Neural progenitor cell (in vitro differentiated cells): ENCODE data around the gene TMEM9B.

Source experiments
- EZH2 ChIP-seq: fragments of 200-600 bp; sonication (generic); IDR thresholded peaks from 2 replicates; pipeline ENCODE4 v1.6.1; 2017; ENCODE audit warnings: antibody characterized with exemption, mild to moderate bottlenecking, moderate library complexity
- EZH2phosphoT487 ChIP-seq: fragments of 200-600 bp; sonication (generic); IDR thresholded peaks from 2 replicates; pipeline ENCODE4 v1.6.1; 2017; ENCODE audit warnings: antibody characterized with exemption
- TF ChIP-seq, protein P1 (sequence below): fragments of 200-600 bp; sonication (generic); IDR thresholded peaks from 2 replicates; pipeline ENCODE4 v1.5.1; 2017; ENCODE audit warnings: antibody characterized with exemption, mild to moderate bottlenecking

DNA sequence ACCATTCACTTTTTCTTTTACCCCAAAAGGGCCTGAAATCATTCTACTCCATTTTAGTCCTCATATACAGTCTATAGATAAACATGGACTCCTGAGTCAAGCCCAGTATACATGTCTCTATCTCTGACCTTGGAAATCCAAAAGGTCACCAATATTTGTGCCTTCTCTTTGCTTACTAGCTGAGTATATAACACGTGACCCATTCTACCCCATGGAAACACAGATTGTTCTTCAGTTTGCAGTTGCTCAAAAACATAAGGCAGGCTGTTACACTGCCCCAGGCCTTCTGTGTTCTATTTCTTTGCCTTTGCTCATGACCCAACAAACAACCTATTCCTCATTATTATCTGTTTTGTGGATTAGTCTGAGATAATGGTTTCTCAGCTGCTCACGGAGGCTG lies 33.8 kb upstream of the TMEM9B start:
- TF ChIP-seq, protein P1, sequence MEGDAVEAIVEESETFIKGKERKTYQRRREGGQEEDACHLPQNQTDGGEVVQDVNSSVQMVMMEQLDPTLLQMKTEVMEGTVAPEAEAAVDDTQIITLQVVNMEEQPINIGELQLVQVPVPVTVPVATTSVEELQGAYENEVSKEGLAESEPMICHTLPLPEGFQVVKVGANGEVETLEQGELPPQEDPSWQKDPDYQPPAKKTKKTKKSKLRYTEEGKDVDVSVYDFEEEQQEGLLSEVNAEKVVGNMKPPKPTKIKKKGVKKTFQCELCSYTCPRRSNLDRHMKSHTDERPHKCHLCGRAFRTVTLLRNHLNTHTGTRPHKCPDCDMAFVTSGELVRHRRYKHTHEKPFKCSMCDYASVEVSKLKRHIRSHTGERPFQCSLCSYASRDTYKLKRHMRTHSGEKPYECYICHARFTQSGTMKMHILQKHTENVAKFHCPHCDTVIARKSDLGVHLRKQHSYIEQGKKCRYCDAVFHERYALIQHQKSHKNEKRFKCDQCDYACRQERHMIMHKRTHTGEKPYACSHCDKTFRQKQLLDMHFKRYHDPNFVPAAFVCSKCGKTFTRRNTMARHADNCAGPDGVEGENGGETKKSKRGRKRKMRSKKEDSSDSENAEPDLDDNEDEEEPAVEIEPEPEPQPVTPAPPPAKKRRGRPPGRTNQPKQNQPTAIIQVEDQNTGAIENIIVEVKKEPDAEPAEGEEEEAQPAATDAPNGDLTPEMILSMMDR = no peak
- no peak for TF ChIP-seq EZH2phosphoT487
- no peak for TF ChIP-seq EZH2
